ENCODE results near the gene WDTC1. TPM values are rescaled to one million over a fixed set of nuclear protein-coding genes. Genes with fewer than 3 reads are reported as not detected.

WDTC1 gene
- total and polyA plus RNA-seq, 2 of the 13 experiments (the other 11 are each of a cell fraction or from before 2014, with no cell fraction given) = 5.5 TPM

DNA sequence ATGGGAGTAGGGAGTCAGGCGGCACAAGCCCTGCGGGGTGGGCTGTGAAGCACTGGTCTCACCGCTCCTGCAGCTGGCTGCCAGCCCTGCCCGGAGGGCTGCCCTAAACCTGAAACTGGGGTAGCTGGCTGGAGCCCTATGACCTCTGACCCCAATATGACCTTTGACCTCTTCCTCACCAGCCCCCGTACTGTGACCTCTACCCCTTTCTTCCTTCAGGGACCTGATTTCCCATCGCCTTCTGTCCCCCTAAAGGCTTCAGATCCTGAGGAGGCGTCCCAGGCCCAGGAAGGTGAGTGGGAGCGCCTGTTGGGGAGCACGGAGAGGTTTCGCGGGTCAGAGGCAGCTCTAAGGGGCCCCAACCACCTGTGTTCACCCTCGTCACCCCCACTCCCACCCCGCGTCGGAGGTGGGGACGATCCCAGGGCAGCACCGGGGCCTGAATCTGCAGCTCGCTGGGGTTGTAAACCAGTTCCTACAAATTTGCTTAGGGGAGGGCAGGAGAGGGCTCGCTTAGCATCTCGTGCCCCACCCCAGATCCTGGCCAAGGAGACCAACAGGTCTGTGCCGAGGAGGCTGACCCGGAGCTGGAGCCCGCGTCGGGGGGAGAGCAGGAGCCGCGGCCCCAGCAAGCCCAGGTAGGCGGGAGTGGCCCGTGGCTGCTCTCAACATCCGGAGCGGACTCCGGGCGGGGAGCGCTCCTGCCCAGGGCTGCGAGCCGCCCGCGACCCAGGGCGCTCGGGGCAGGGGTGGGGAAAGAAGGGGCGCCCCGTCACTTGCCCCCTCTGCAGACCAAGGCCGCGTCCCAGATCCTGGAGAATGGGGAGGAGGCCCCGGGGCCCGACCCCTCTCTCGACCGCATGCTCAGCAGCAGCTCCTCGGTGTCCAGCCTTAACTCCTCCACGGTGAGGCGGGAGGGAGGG is 114.7 kb downstream of the WDTC1 start (continued):
- TF ChIP-seq ZNF709 (CRISPR knock-in tag; IDR thresholded peaks at IDR 0.05) (no peak), SRSF9 (IDR thresholded peaks at IDR 0.05; ENCODE audit: borderline replicate concordance, insufficient read depth, low read depth, low read length, poor library complexity, severe bottlenecking) (no peak), POLR2AphosphoS5 (IDR thresholded peaks at IDR 0.05; ENCODE audit: low read depth, low read length) (no peak), TRIM24 (CRISPR knock-in tag; IDR thresholded peaks at IDR 0.05) (no peak), CHD4 (IDR thresholded peaks at IDR 0.05; ENCODE audit: borderline replicate concordance, low read length) (no peak), ZIK1 (CRISPR knock-in tag; IDR thresholded peaks at IDR 0.05; ENCODE audit: borderline replicate concordance, low read depth) (no peak), RBM22 (optimal IDR thresholded peaks at IDR 0.05; ENCODE audit: low read length) (no peak), TBX2 (CRISPR knock-in tag; IDR thresholded peaks at IDR 0.05; ENCODE audit: borderline replicate concordance) (peak; percentile 65; the same call in 1 of the 2 replicates), RFX5 (IDR thresholded peaks at IDR 0.05; ENCODE audit: low read depth, low read length) (no peak), PHF21A (CRISPR knock-in tag; IDR thresholded peaks at IDR 0.05) (peak; percentile 47; the same call in 1 of the 2 replicates), ZSCAN25 (CRISPR knock-in tag; IDR thresholded peaks at IDR 0.05) (peak; percentile 65), ZNF724P (CRISPR knock-in tag; IDR thresholded peaks at IDR 0.05; ENCODE audit: borderline replicate concordance) (no peak), EED (CRISPR knock-in tag; IDR thresholded peaks at IDR 0.05) (0 out of 2 replicates have a peak, but pooled peaks have one; percentile 40), KLF9 (CRISPR knock-in tag; IDR thresholded peaks at IDR 0.05; ENCODE audit: low read depth) (no peak), NR2F6 (IDR thresholded peaks at IDR 0.05) (peak; percentile 92), NR2F6 (CRISPR knock-in tag; IDR thresholded peaks at IDR 0.05) (peak; percentile 72), HIVEP1 (CRISPR knock-in tag; IDR thresholded peaks at IDR 0.05) (no peak), DNMT1 (CRISPR knock-in tag; IDR thresholded peaks at IDR 0.05) (no peak)
- TF ChIP-seq, protein P1, sequence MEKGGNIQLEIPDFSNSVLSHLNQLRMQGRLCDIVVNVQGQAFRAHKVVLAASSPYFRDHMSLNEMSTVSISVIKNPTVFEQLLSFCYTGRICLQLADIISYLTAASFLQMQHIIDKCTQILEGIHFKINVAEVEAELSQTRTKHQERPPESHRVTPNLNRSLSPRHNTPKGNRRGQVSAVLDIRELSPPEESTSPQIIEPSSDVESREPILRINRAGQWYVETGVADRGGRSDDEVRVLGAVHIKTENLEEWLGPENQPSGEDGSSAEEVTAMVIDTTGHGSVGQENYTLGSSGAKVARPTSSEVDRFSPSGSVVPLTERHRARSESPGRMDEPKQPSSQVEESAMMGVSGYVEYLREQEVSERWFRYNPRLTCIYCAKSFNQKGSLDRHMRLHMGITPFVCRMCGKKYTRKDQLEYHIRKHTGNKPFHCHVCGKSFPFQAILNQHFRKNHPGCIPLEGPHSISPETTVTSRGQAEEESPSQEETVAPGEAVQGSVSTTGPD (CRISPR knock-in tag; IDR thresholded peaks at IDR 0.05) = no peak
- TF ChIP-seq, protein P2, sequence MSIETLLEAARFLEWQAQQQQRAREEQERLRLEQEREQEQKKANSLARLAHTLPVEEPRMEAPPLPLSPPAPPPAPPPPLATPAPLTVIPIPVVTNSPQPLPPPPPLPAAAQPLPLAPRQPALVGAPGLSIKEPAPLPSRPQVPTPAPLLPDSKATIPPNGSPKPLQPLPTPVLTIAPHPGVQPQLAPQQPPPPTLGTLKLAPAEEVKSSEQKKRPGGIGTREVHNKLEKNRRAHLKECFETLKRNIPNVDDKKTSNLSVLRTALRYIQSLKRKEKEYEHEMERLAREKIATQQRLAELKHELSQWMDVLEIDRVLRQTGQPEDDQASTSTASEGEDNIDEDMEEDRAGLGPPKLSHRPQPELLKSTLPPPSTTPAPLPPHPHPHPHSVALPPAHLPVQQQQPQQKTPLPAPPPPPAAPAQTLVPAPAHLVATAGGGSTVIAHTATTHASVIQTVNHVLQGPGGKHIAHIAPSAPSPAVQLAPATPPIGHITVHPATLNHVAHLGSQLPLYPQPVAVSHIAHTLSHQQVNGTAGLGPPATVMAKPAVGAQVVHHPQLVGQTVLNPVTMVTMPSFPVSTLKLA (IDR thresholded peaks at IDR 0.05) = no peak
- TF ChIP-seq, protein P3, sequence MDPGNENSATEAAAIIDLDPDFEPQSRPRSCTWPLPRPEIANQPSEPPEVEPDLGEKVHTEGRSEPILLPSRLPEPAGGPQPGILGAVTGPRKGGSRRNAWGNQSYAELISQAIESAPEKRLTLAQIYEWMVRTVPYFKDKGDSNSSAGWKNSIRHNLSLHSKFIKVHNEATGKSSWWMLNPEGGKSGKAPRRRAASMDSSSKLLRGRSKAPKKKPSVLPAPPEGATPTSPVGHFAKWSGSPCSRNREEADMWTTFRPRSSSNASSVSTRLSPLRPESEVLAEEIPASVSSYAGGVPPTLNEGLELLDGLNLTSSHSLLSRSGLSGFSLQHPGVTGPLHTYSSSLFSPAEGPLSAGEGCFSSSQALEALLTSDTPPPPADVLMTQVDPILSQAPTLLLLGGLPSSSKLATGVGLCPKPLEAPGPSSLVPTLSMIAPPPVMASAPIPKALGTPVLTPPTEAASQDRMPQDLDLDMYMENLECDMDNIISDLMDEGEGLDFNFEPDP (CRISPR knock-in tag; conservative IDR thresholded peaks at IDR 0.05) = no peak
- TF ChIP-seq, protein P4, sequence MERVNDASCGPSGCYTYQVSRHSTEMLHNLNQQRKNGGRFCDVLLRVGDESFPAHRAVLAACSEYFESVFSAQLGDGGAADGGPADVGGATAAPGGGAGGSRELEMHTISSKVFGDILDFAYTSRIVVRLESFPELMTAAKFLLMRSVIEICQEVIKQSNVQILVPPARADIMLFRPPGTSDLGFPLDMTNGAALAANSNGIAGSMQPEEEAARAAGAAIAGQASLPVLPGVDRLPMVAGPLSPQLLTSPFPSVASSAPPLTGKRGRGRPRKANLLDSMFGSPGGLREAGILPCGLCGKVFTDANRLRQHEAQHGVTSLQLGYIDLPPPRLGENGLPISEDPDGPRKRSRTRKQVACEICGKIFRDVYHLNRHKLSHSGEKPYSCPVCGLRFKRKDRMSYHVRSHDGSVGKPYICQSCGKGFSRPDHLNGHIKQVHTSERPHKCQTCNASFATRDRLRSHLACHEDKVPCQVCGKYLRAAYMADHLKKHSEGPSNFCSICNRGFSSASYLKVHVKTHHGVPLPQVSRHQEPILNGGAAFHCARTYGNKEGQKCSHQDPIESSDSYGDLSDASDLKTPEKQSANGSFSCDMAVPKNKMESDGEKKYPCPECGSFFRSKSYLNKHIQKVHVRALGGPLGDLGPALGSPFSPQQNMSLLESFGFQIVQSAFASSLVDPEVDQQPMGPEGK (CRISPR knock-in tag; IDR thresholded peaks at IDR 0.05) = peak; percentile 89
